HL-60 (cell line): Measurements from ENCODE around the gene SYT12.

Source experiments
- DNase-seq, 2 experiments: peaks; one replicate each; pipeline ENCODE4 v3.0.0-alpha.2; 2010 to 2020; ENCODE audit warnings: low read depth in 1 of 2, low spot score in 1 of 2
- H3K27ac ChIP-seq: fragments of 250-450 bp; sonication (Bioruptor Pico); replicated peaks from 2 replicates; pipeline ENCODE4 v1.5.1; 2020; ENCODE audit warnings: mild to moderate bottlenecking, moderate library complexity
- H3K27me3 ChIP-seq: fragments of 250-450 bp; sonication (Bioruptor Pico); 2 replicates; pipeline ENCODE4 v1.5.1; 2021; ENCODE audit warnings: mild to moderate bottlenecking, moderate library complexity; ENCODE audit not compliant: insufficient read depth, poor library complexity, severe bottlenecking
- H3K4me3 ChIP-seq: replicated peaks from 2 replicates; pipeline ENCODE4 v1.5.1; 2011; ENCODE audit warnings: mild to moderate bottlenecking, control low read depth, low read length; ENCODE audit not compliant: insufficient read depth
- CTCF ChIP-seq: IDR thresholded peaks from one replicate; pipeline ENCODE4 v1.5.1; 2011; ENCODE audit warnings: low read length, control low read depth, inconsistent platforms; ENCODE audit not compliant: insufficient read depth
- GABPA ChIP-seq: IDR thresholded peaks from 2 replicates; pipeline ENCODE4 v1.6.1; 2012; ENCODE audit warnings: low read depth
- POLR2AphosphoS5 ChIP-seq: IDR thresholded peaks from 2 replicates; pipeline ENCODE4 v1.6.1; 2012; ENCODE audit warnings: low read depth
- REST ChIP-seq: IDR thresholded peaks from 2 replicates; pipeline ENCODE4 v1.6.1; 2012; ENCODE audit warnings: low read depth; ENCODE audit not compliant: insufficient replicate concordance
- SPI1 ChIP-seq: IDR thresholded peaks from 2 replicates; pipeline ENCODE4 v1.6.1; 2012; ENCODE audit warnings: low read depth, mild to moderate bottlenecking, borderline replicate concordance

Gene SYT12

GRCh38 chr11:67022341-67022933, 497 bp upstream of the SYT12 start:
- peaks cover 54% of the 10 kb centered on the region for H3K27me3 ChIP-seq
- no peak overlapping the region for H3K27ac ChIP-seq
- H3K4me3 ChIP-seq = no peak overlapping the region
- no peak for TF ChIP-seq POLR2AphosphoS5
- no peak for TF ChIP-seq REST
- TF ChIP-seq GABPA = no peak
- TF ChIP-seq CTCF = no peak
- TF ChIP-seq SPI1 = no peak
- DNase-seq = no peak

GRCh38 chr11:67023957-67024353, 1.0 kb downstream of the SYT12 start:
- no peak for DNase-seq
- Histone ChIP-seq H3K27ac (no peak overlapping the region), H3K27me3 (peaks cover 58% of the 10 kb centered on the region), H3K4me3 (no peak overlapping the region)
- TF ChIP-seq SPI1 = no peak
- TF ChIP-seq POLR2AphosphoS5 = no peak
- TF ChIP-seq CTCF = no peak
- no peak for TF ChIP-seq REST
- no peak for TF ChIP-seq GABPA

- peak in 1 of 2 experiments; percentile 60 for DNase-seq
- Histone ChIP-seq H3K27me3 (peaks cover 58% of the 10 kb centered on the region), H3K27ac (no peak overlapping the region), H3K4me3 (no peak overlapping the region)
- TF ChIP-seq SPI1 (no peak), POLR2AphosphoS5 (peak; percentile 88)
Observed at GRCh38 chr11:67024410-67024809, 1.5 kb downstream of the SYT12 start.

GRCh38 chr11:67024966-67025365, 2.0 kb downstream of the SYT12 start:
- no peak for TF ChIP-seq GABPA
- TF ChIP-seq SPI1 = no peak
- no peak for TF ChIP-seq CTCF
- no peak for TF ChIP-seq REST
- no peak for TF ChIP-seq POLR2AphosphoS5
- H3K27me3 ChIP-seq = peaks cover 58% of the 10 kb centered on the region
- no peak overlapping the region for H3K27ac ChIP-seq
- no peak overlapping the region for H3K4me3 ChIP-seq
- peak in 1 of 2 experiments; percentile 43 for DNase-seq
